Measurements from ENCODE around the gene ECE1. TPM values are rescaled to one million over a fixed set of nuclear protein-coding genes. Genes with fewer than 3 reads are reported as not detected.

The ECE1 gene
- total RNA-seq, 1 experiment from 2014 or later = 46.4 TPM

DNA sequence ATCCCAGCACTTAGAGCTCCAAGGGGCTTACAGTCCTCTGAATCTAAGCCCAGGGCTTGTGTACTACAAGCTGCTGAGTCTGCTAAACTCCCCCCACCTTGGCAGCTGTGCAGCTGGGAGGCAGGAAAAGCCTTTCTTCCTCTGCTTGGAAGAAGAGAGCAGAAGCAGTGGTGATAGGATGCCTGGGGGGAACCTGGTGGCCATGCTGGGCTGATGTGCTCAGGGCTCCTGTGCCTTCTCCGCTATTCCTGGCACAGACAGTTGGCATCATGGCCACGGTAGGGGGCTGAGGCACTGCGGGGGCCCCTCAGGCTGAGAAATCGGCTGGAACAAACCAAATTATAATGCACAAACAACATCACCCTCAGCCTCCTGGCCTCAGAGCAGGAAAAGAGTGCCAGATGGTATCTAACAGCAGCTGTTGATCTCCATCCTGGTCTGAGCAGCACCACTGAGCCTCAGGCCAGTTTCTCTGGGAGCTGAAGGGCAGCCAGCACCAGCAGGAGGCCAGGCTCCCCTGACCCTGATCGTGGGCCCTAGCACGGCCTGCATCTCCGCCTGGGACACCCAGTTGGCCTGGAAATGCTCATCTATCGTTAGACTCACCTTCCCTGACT, 35.8 kb downstream of the ECE1 start:
- Histone ChIP-seq H3K4me3 (ENCODE audit: insufficient read depth, low read depth, low read length) (no peak overlapping the region), H3K27me3 (ENCODE audit: control insufficient read depth, insufficient read depth, low read length) (no peaks in the 10 kb centered on the region), H3K36me3 (replicated peaks; ENCODE audit: control insufficient read depth, insufficient read depth, low read length) (no peaks in the 10 kb centered on the region; the same call in 1 of the 2 replicates)
- DNase-seq = no peak

- Histone ChIP-seq H3K27me3 (ENCODE audit: control insufficient read depth, insufficient read depth, low read length) (no peaks in the 10 kb centered on the region), H3K36me3 (replicated peaks; ENCODE audit: control insufficient read depth, insufficient read depth, low read length) (no peaks in the 10 kb centered on the region; the same call in 1 of the 2 replicates), H3K4me3 (ENCODE audit: insufficient read depth, low read depth, low read length) (no peak overlapping the region)
- DNase-seq = no peak
Measured at GRCh38 chr1:21251773-21252471, 38.3 kb downstream of the ECE1 start.

DNA sequence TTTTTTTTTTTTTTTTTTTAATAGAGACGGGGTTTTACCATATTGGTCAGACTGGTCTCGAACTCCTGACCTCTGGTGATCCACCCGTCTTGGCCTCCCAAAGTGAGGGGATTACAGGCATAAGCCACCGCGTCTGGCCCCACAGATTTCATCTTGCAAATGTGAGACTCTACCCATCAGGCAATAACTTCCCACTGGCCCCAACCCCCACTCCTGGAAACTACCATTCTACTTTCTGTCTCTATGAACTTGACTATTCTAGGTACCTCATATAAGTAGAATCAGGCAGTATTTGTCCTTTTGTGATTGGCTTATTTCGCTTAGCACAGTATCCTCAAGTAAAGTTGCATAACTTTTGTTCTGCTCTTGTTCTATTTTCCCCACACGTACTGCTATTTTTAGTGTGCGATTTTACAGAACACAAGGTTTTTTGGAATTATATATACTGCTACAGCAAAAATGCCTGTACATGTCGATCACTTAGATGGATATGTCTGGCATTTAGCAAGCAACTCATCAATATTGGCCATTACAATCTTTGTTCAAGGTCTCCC, 40.2 kb downstream of the ECE1 start:
- Histone ChIP-seq H3K4me3 (ENCODE audit: insufficient read depth, low read depth, low read length) (no peak overlapping the region), H3K36me3 (replicated peaks; ENCODE audit: control insufficient read depth, insufficient read depth, low read length) (no peaks in the 10 kb centered on the region), H3K27me3 (ENCODE audit: control insufficient read depth, insufficient read depth, low read length) (no peaks in the 10 kb centered on the region)
- DNase-seq = no peak

DNA sequence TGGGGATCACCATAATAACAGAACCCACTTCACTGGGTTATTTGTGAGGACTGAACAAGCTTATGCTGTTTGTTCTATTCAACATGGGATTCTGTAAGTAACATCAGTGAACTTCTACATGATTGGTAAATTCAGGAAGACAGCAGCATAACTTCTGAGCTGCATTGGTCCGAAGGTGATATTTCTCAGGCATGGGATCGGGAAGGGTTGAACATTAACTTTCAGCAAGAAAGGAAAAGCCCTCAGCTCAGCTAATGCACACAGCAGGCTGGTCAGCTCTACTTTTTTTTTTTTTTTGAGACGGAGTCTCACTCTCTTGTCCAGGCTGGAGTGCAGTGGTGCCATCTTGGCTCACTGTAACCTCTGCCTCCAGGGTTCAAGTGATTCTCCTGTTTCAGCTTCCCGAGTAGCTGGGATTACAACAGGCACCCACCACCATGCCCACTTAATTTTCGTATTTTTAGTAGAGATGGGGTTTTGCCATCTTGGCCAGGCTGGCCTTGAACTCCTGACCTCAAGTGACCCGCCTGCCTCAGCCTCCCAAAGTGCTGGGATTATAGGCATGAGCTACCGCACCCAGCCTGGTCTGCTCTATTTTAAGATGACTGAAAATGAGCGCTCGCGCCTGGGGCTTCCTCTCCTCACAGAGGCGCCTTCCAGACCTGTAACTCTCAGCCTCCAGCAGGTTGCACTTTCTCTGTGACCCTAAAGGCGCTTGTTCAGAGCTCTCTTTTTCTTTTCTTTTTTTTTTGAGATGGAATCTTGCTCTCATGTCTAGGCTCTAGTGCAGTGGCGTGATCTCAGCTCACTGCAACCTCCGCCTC, 42.2 kb downstream of the ECE1 start:
- Histone ChIP-seq H3K36me3 (replicated peaks; ENCODE audit: control insufficient read depth, insufficient read depth, low read length) (no peaks in the 10 kb centered on the region), H3K4me3 (ENCODE audit: insufficient read depth, low read depth, low read length) (no peak overlapping the region), H3K27me3 (ENCODE audit: control insufficient read depth, insufficient read depth, low read length) (no peaks in the 10 kb centered on the region)
- no peak for DNase-seq

GRCh38 chr1:21246905-21247642, 43.2 kb downstream of the ECE1 start:
- Histone ChIP-seq H3K4me3 (ENCODE audit: insufficient read depth, low read depth, low read length) (no peak overlapping the region), H3K27me3 (ENCODE audit: control insufficient read depth, insufficient read depth, low read length) (no peaks in the 10 kb centered on the region), H3K36me3 (replicated peaks; ENCODE audit: control insufficient read depth, insufficient read depth, low read length) (peaks cover under 1% of the 10 kb centered on the region; the same call in 1 of the 2 replicates)
- no peak for DNase-seq

DNA sequence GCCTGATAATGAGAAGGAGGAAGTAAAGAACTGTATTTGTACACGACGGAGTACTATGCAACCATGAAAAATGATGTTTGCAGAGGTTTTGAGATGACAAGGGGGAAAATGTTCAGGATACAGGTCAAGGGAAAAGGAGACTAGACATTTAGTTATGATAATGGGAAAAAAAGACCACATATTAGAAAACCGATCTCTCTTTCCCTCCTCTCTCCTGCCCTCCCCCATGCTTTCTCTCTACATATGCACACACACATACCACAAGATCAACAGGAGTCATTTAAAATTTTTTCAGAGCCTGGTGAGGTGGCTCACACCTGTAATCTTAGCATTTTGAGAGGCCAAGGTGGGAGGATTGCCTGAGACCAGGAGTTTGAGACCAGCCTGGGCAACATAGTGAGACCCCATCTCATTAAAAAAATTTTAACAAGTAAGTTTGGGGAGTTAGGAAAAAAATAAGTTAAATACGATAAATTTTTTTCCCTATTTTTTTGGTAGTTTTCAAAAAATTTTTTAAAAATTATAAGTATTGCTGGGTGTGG, 44.5 kb downstream of the ECE1 start:
- Histone ChIP-seq H3K4me3 (ENCODE audit: insufficient read depth, low read depth, low read length) (no peak overlapping the region), H3K27me3 (ENCODE audit: control insufficient read depth, insufficient read depth, low read length) (no peaks in the 10 kb centered on the region), H3K36me3 (replicated peaks; ENCODE audit: control insufficient read depth, insufficient read depth, low read length) (peaks cover 1% of the 10 kb centered on the region; the same call in 1 of the 2 replicates)
- DNase-seq = no peak

- Histone ChIP-seq H3K36me3 (replicated peaks; ENCODE audit: control insufficient read depth, insufficient read depth, low read length) (peaks cover 1% of the 10 kb centered on the region; the same call in 1 of the 2 replicates), H3K4me3 (ENCODE audit: insufficient read depth, low read depth, low read length) (no peak overlapping the region), H3K27me3 (ENCODE audit: control insufficient read depth, insufficient read depth, low read length) (no peaks in the 10 kb centered on the region)
- peak; percentile 89 for DNase-seq
Measured at GRCh38 chr1:21244986-21245687, 45.1 kb downstream of the ECE1 start.

DNA sequence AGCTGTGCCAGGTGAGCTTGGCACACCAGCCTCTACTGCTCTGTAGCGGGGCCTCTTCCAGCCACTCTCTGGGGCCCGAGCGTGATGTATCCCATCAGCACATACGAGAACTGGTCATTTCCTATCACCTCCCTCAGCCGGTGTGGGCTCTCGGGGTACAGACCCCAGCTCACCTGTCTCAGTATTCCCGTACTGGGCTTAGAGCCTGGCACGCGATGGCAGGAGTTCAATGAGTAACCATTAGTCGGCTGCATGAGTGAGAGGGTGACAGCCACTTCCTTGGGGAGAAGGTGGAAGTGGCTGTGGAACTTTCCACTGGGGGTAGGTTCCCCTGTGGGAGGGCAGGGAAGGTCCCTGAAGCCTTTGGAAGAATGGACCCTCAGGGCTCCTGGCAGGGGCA, 46.1 kb downstream of the ECE1 start:
- Histone ChIP-seq H3K4me3 (ENCODE audit: insufficient read depth, low read depth, low read length) (no peak overlapping the region), H3K27me3 (ENCODE audit: control insufficient read depth, insufficient read depth, low read length) (no peaks in the 10 kb centered on the region), H3K36me3 (replicated peaks; ENCODE audit: control insufficient read depth, insufficient read depth, low read length) (peaks cover 1% of the 10 kb centered on the region; the same call in 1 of the 2 replicates)
- no peak for DNase-seq

GRCh38 chr1:21242846-21243245, 47.4 kb downstream of the ECE1 start:
- no peak for DNase-seq
- no peak overlapping the region for H3K4me3 ChIP-seq (ENCODE audit: insufficient read depth, low read depth, low read length)
- peaks cover 1% of the 10 kb centered on the region; the same call in 1 of the 2 replicates for H3K36me3 ChIP-seq (replicated peaks; ENCODE audit: control insufficient read depth, insufficient read depth, low read length)
- H3K27me3 ChIP-seq (ENCODE audit: control insufficient read depth, insufficient read depth, low read length) = no peaks in the 10 kb centered on the region

GRCh38 chr1:21241771-21242581, 48.3 kb downstream of the ECE1 start:
- no peak for DNase-seq
- no peak overlapping the region for H3K4me3 ChIP-seq (ENCODE audit: insufficient read depth, low read depth, low read length)

GRCh38 chr1:21240706-21241105, 49.6 kb downstream of the ECE1 start:
- Histone ChIP-seq H3K36me3 (replicated peaks; ENCODE audit: control insufficient read depth, insufficient read depth, low read length) (peaks cover 3% of the 10 kb centered on the region; the same call in 1 of the 2 replicates), H3K4me3 (ENCODE audit: insufficient read depth, low read depth, low read length) (no peak overlapping the region)
- DNase-seq = no peak

More at GRCh38 chr1:21241771-21242581, 48.3 kb downstream of the ECE1 start:
- Histone ChIP-seq H3K36me3 (replicated peaks; ENCODE audit: control insufficient read depth, insufficient read depth, low read length) (peaks cover 1% of the 10 kb centered on the region; the same call in 1 of the 2 replicates), H3K27me3 (ENCODE audit: control insufficient read depth, insufficient read depth, low read length) (no peaks in the 10 kb centered on the region)

DNA sequence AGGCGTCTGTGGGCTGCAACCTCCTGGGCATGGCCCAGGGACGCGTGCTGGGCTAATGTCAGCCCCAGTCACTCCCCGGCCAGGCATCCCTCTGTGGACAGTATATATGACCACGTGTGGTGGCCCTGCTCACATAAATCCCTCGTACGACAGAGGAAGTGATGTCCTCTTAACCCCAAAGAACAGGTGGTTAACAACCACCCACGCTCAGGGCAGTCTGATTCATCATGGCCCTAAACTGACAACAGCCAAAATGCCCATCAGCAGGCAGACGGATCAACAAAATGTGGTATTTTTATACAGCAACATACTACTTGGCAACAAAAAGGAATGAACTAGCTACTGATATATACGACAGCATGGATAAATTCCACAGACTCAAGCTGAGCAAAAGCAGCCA, 51.0 kb downstream of the ECE1 start:
- DNase-seq = no peak

More at GRCh38 chr1:21240706-21241105, 49.6 kb downstream of the ECE1 start:
- no peaks in the 10 kb centered on the region for H3K27me3 ChIP-seq (ENCODE audit: control insufficient read depth, insufficient read depth, low read length)

More for the DNA sequence above, 51.0 kb downstream of the ECE1 start:
- Histone ChIP-seq H3K4me3 (ENCODE audit: insufficient read depth, low read depth, low read length) (no peak overlapping the region), H3K27me3 (ENCODE audit: control insufficient read depth, insufficient read depth, low read length) (no peaks in the 10 kb centered on the region), H3K36me3 (replicated peaks; ENCODE audit: control insufficient read depth, insufficient read depth, low read length) (peaks cover 3% of the 10 kb centered on the region; the same call in 1 of the 2 replicates)

Data from H7 (cell line).